IPS DF 19.7 (cell line): Measurements from ENCODE around the gene FOXD3.
"Not testable (repeated sequence)": the region's sequence is repeated elsewhere in the genome, so short reads cannot be mapped to it uniquely, and the experiment has no call there.

Source experiments
- DNase-seq: peaks from one replicate; pipeline ENCODE4 v3.0.0-alpha.2; 2013; ENCODE audit warnings: low read depth, low spot score

Gene FOXD3

GRCh38 chr1:63321066-63321784, 1.1 kb upstream of the FOXD3 start:
- no peak for DNase-seq

DNA sequence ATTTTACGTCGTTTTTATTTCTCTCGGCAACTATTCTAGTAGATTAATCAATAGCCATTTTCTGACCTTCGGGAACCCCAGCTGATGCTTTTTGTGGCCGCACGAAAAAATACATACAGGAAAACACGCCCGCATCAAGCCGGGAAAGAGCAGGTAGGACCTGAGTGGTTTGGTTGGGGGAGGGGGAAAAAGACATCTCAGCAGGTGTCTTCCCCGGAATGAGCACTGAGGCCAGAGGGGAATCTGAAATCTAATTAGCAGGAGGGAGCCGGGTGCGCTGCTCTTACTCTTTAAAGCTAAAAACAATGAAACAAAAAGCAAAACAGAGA, 618 bp upstream of the FOXD3 start:
- no peak for DNase-seq

- DNase-seq, result no peak
Observed at GRCh38 chr1:63322944-63323864, 837 bp downstream of the FOXD3 start.

- DNase-seq, result no peak
Observed at GRCh38 chr1:63323865-63324778, 1.8 kb downstream of the FOXD3 start.

- no peak for DNase-seq
Observed at GRCh38 chr1:63324779-63325119, 2.4 kb downstream of the FOXD3 start.

DNA sequence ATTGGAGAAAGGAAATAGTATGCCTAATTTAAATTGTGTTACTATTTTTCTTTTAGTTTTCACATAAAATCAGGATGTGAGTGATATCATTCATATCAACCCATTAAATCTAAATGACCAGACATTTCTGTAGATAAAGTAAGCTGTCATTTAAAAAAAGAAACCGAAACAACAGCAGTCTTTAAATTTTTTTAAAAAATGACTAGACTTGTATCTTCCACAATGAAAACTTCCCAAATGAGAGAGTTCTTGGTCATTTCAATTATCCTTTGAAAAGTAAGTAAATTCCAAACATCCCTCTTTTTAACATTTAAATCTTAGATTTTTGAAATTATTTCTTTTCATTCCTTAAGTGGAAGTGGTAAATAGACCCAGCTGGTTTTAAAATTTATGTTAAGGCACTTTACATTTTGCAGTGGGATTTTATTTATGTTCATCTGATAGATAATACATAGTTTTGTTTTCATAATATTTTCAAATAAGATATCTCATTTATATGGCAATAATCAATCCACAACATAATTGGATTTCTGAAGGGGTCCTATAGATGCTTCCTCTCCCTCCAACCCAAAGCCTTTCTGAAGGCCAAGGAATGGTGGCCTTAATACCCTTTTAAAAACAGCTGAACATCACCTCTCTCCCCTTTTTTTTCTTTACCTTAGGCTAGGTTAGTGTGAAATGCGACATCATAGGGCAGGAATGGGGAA, 3.1 kb downstream of the FOXD3 start:
- DNase-seq, result no peak

GRCh38 chr1:63326106-63326472, 3.7 kb downstream of the FOXD3 start:
- no peak for DNase-seq

GRCh38 chr1:63326473-63327380, 4.4 kb downstream of the FOXD3 start:
- DNase-seq, result no peak

DNA sequence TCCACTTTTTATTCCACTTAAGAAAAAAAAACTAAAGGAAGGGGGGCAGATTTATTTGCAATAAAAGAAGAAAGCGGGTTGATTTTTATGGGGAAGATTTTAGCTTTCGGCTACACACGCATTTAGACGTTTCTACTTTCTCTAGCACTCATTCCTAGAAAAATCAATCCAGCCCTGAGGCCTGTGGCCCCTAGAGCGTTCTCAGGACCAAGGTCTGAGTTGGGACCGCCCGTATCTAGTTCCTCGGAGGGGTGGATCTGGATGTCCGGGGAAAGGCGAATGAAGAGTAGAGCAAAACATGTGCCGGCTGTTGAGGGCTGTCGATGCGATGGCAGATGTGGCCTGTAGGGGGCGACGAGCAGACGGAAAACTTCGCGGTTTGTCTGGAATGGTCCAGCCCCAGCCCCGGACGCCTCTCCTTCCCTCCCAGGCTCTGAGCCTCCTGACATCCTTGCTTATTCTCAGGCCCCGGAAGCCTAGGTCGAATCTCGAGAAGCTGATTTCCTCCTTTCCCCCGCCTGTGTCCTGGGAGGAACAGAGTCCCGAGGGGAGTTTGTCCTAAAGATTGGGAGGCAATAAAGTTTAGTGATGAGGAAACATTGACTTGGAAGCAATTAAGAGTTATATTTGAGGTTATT, 5.2 kb downstream of the FOXD3 start:
- DNase-seq, result peak; percentile 83

DNA sequence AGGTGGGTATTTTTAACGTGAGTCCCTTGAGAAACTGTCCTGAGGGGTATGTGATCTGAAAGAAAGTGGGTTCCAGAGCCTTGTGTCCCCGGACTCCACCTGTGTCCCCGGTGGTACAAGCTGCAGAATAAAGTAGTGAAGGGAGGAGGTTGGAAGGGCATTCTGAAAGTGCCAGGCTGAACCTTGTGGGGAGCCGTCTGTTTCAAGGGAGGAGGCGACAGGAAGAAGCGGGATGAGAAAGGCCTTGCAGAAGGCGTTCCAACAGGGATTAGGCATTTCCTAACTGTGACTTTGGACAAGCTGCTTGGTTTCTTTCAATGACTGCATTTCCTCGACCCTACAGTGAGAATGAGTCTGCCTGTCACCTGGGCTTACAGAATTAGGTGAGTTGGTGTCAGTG, 5.8 kb downstream of the FOXD3 start:
- DNase-seq, result no peak

- no peak for DNase-seq
Observed at GRCh38 chr1:63328781-63329180, 6.4 kb downstream of the FOXD3 start.

GRCh38 chr1:63329621-63330330, 7.4 kb downstream of the FOXD3 start:
- no peak for DNase-seq

DNA sequence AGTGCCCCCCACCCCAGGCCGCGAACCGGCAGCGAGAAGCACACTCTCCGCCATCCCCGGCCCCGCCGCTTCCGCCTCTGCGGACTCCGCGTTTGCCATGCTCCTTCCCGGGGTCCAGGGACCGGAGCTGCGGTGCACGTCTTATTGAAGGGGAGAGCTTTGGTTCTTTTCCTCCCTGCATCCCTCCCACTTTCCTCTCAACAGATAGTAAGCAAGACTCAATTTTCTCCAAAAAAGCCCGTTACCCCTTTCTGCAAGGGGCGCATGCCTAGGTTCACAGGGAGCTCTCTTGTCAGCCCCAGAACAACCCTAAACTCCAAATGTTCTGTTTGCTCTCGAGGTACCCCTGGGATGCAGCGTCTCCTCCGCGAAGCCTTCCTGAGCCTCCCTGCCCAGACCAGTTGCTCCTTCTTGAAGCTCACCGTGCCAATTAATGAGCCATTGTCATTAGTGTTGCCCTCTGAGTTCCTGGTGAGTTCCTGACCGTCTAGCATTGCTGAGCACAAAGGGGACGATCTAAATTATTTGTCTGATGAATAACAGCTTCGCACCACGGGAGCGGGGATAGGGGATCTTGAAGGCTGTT, 8.1 kb downstream of the FOXD3 start:
- no peak for DNase-seq

GRCh38 chr1:63342402-63342801, 20.0 kb downstream of the FOXD3 start:
- no peak for DNase-seq

GRCh38 chr1:63343922-63344321, 21.6 kb downstream of the FOXD3 start:
- no peak for DNase-seq

- no peak for DNase-seq
Observed at GRCh38 chr1:63350320-63350719, 28.0 kb downstream of the FOXD3 start.

DNA sequence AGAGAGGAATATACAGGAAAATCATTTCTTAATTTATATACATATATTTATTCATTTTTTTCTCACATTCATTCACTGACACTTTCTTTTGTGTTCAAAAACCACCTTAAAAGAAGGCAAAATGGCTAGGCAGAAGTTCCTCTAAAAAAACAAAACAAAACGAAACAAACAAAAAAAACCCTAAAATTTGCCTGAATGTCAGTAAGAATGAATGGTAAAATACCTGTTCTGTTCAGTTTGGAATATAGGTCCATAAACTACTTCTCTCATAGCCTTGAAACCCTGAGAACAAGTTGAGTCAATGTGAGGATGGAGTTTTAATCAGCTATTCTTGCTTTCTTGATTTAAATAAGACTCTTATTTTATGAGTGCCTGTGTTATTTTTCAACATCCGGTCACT, 30.4 kb downstream of the FOXD3 start:
- no peak for DNase-seq

DNA sequence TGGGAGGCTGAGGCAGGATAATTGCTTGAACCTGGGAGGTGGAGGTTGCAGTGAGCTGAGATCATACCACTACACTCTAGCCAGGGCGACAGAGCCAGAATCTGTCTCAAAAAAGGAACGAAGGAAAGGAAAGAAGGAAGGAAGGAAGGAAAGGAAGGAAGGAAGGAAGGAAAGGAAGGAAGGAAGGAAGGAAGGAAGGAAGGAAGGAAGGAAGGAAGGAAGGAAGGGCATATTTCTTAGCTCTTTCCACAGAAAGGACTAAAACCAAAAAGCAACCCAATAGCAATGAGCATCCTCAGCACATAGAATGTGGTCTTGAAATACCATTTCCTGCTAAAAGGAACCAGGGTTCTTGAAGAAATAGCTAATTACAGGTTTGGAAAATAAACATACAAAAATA, 33.9 kb downstream of the FOXD3 start:
- DNase-seq, result not testable (repeated sequence)

DNA sequence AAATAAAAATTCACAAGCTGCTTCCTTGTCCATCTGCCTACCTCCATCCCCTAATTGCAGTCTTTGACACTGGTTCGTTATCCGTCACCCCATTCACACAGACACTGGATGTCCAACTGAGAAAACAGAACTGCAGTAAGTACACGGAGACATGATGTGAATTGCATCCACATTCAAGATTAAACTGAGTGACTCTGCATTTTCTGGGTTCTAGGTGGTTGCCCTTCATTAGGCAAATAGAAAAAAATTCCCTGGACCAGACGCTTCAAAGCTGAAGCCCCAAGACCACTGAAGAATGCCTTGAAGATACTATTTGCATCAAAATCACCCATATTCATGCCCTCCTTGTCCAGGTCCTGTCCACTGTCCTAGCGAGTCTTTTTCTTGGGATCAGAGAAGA, 37.2 kb downstream of the FOXD3 start:
- DNase-seq, result no peak
